ENCODE measurements around the gene SLC37A1. TPM values are rescaled to one million over a fixed set of nuclear protein-coding genes. Genes with fewer than 3 reads are reported as not detected.
A peak's percentile ranks its signal among the peaks of the same experiment; 100 is the strongest.
"Not testable (repeated sequence)": the region's sequence is repeated elsewhere in the genome, so short reads cannot be mapped to it uniquely, and the experiment has no call there.

SLC37A1 gene
- 5.0 TPM for total RNA-seq

DNA sequence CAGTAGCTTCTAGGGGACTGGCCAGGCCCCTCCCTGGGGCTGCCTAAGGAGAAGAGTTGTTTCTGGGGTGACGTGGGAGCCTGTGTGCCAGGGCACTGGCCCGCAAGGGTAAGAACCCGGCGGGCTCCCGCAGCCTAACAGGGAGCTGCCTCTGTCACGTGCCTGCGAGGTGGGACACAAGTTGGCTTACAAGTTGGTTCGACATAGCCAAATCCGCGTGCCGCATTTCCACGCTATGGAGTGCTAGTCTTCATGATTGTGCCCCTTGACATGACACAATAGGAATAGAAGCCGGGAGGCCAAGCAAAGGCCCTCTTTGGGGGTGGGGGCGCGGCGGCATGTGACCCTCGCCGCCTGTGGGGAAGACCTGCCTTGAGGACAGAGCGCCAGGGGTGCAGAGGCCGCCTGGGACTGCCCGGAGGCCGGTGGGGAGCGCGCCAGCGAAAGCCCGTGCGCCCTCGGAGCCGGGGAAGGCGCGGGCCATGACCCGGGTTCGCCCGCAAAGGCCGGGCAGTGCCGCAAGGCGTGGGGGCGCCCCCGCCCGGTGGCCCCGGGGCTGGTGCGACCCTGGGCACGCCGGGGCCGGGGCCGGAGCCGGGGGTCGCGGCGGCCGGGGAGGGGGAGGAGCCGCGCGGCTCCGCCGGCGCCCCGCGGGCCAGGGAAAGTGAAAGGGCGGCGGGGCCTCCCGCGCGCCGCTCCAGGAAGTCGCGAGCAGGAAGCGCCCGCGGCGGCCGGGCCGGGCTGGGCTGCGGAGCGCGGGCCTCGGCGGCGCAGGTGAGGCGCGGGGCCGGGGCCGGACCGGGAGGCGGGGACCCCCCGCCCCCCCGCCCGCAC, at the start of gene SLC37A1:
Gene SLC37A1 (plus strand): TSS at position 702 of the 834 bp plus-strand sequence. CDS start 4,603 bp downstream, outside the sequence.
- DNase-seq (ENCODE audit: low spot score) (peak; percentile 67), ATAC-seq (peak; percentile 77)

DNA sequence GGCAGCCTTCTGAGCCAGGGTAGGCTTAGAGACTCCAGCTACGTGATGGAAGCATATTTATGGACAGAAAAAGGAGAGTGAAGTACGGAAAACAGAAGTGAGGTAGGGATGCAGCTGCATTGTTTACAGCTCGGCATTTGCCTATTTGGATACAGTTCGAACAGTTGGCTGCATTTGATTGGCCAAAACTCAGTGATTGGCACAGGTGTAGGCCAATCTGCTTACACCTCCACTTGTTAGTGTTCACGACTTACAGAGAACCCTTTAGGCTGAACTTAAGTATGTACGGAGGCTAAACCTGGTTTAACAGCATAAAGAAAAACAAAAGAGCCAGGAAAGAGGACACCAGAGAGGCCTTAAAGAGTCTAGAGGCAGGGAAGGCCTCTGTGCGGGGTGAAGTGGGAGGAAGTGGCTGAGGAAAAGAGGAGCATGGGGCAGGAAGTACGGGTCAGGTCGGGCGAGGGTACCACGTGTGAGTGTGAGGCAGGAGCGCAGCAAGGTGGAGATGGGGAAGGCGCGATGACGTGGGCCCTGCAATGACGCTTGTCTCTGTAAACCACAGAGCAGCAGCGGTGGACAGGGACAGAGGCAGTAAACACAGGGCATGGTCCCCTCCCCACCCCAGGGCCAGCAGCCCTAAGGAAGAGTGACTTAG, 49.7 kb upstream of the SLC37A1 start:
- peak; percentile 64 for DNase-seq (ENCODE audit: low spot score)
- ATAC-seq: no peak

DNA sequence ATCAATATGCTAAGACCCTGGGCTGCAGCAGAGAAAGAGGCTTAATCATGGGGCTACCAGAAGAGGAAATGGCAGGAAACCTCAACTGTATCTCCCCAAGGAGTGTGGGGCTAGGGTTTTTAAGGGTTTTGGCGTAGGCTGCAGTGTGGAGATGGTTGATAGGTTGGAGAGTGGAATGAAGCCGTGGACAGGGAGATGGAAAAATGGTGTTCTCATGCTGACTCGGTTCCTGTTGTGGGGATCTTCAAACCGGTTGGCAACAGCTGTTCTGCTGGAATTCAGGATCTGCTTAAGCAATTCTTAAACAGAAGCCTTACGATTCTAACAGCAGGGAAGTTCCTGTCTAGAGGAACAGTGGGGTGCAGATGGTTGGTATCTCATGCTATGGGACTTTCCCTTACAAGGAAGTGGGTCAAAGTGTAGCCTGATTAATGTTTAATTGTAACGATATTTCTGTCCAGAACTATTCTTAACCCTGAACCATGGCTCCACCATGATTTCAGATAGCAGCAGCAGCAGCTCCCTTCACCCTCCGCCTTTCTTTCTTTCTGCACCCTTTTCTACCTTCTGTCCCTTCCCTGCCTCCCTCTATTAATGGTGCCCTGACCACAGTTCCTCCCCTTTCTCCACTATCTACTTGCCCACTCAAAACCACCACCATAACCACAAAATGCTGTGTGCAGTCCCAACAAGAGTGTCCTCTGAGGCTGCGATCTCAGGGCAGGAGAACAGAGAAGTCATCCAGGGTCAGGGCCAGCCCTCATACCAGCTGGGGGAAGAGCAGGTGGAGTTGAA, 48.4 kb upstream of the SLC37A1 start:
- peak; percentile 26 for DNase-seq (ENCODE audit: low spot score)
- peak; percentile 45 for ATAC-seq

DNA sequence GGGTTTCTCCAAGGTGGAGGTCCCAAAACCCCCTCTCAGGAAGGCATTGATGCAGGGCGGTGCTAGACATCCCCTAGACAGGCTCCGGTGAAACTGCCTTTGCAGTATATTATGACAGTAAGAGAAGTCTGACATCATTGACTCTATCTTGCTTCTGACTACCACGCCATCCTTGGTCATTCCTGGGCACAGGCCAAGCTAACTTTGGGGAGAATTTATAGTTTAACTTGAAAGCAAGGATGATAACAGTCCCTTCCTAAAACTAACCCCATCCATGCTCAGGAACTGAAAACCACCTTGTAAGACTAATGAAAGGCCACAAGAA, 47.9 kb upstream of the SLC37A1 start:
- no peak for DNase-seq (ENCODE audit: low spot score)
- no peak for ATAC-seq

DNA sequence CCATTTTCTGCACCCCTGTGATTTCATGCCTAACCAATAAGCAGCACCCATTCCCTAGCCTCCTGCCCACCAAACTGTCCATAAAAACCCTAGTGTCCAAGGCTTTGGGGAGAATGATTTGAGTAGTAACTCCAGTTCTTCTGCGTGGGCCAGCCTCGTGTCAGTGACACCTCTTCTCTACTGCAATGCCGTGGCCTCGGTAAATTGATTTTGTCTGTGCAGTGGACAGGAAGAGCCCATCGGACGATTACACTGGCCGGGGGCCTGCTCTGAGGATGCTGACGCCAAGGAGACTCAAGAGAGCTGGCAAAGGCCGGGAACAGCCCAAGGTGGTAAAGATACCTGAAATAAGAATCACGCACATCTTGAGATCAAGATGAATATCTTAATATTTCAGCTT, 47.0 kb upstream of the SLC37A1 start:
- no peak for ATAC-seq
- DNase-seq (ENCODE audit: low spot score): peak; percentile 34

DNA sequence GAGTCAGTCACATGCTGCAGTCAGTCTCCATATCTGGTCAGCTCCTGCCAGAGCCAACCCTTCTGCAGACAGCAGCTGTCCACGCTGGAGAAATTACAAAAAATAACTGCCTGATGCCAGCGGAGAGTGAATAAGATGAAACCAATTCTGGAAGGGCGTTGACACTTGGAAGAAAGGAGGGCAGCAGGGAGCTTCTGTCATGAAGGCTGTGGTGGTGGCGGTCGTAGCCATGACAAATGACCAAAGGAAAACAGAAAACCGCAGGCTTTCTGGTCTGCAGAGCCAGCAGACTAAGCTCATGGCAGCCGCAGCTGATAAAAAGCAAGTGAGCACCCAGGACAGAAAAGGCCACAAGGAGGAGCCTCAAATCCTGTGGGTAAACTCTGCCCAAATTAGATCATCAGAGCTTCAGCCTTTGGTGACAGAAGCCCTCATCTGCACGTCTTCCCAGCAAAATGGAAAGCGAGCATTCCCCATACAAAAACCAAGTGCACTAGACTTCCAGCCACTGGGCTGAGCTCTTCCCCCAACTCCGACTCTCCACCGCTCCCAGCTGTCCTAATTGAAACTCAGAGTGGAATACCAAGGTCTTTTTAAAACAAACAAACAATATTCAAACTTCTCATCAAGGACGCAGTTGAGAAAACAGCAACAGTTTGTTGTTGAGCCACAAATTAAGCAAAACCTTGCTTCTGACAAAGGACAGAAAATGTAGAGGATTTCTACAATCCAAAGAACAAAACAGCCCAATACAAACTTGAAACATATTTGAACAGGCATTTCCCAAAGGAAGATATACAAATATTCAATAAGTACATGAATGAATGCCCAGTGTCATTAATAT, 46.3 kb upstream of the SLC37A1 start:
- DNase-seq (ENCODE audit: low spot score): no peak
- peak; percentile 71 for ATAC-seq

DNA sequence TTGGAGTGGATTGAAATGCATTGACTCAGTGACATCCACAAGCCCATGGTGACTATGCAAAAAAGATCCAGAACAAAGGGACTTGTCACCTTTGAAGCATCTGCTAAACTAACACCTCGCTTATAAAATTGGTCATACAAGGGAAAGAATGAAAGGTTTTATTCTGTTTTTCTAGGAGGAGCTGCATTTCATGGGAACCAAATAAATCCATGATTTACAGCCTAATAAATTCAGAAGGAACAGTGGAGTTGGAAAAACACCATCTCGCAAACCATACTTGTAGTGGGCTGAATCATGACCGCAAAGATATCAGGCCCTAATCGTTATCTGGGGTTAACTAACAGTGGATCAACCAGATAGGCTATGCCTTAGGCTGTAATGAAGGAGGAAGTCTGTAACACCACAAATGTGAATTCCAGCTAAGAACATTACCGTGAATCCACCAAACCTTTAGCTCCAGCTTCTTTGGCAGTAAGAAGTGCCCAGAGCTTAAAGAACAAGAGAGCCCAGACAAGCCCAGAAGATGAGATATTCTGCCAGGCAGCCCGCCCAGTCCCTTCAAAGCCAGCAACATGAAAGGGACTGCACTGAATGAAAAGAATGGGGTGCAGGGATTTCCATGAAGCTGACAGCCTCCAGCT, 45.0 kb upstream of the SLC37A1 start:
- ATAC-seq (no peak), DNase-seq (ENCODE audit: low spot score) (peak; percentile 33)

DNA sequence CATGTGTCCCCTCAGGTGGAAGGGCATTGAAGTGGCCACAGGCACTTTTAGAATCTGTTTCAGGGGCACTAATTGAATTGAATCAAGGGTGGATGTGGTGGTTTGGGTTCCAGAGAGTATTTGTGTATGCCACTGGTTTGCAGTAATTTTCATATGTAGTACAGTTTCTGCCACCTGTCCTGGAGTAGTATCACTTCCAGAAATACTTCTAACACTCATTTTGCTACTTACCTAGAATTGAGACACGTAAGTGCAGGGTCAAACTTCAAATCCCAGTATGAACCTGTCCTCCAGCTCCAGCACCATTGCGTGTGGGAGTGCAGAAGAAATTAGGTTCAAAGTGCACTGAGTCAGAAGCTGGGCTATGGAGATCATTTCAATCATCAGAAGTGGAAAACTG, 44.4 kb upstream of the SLC37A1 start:
- DNase-seq (ENCODE audit: low spot score): peak; percentile 53
- peak; percentile 72 for ATAC-seq

DNA sequence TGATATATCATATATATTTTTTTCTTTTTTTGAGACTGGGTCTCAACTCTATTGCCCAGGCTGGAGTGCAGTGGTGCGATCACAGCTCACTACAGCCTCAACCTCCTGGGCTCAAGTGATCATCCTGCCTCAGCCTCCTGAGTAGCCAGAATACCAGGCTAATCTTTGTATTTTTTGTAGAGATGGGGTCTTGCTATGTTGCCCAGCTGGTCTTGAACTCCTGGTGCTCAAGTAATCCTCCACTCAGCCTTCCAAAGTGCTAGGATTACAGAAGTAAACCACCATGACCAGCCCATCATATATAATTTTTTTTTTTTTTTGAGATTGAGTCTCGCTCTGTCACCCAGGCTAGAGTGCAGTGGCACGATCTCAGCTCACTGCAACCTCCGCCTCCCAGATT, 43.9 kb upstream of the SLC37A1 start:
- not testable (repeated sequence) for DNase-seq (ENCODE audit: low spot score); ATAC-seq

DNA sequence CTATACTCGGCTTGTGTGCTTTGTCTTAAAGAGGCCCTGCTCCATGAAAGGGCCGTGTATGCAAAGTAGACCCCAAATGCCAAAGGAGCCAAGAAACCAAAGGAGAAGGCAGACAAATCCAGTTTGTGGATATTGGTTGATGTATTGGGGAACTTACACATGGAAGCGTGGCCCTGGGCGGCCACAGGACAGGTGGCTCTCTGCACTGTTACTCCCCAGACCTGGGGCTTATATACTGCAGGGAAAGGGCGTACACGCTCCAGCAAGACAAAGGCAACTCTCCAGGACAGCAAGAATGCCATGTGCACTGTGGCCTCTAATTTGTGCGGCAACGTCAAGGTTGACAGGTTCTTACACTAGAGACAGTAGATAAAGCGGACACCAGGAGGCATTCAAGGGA, 42.4 kb upstream of the SLC37A1 start:
- peak; percentile 35 for DNase-seq (ENCODE audit: low spot score)

DNA sequence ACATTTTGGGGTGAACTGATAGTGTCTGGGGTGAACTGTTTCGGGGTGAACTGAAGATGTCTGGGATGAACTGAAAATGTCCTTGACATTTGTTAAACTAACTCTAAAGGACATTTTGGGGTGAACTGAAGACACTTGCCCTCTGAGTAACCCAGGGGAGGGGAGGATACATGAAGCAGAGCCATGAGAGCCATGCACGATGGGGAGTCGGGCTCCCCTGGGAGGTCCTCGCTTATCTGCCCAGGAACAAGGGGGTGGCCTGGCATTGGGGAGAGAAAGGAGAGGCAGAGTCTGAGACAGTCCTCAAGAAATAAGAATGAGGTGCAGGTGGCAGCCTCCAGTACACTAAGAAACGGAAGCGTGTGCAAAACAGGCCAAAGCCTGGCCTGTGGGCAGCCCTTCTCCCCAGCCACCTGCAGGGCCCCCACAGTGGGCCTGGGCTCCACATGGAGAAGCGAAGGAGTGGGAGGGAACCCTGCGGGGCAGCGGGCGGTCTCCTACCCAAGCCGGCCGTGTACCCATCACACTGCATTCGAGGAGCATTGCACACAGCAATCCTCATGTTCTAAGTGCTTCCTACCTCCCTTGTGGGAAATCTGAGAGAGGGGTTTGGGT, 41.8 kb upstream of the SLC37A1 start:
- DNase-seq (ENCODE audit: low spot score) (peak; percentile 36), ATAC-seq (no peak)

More for the DNA sequence above, 42.4 kb upstream of the SLC37A1 start:
- no peak for ATAC-seq

DNA sequence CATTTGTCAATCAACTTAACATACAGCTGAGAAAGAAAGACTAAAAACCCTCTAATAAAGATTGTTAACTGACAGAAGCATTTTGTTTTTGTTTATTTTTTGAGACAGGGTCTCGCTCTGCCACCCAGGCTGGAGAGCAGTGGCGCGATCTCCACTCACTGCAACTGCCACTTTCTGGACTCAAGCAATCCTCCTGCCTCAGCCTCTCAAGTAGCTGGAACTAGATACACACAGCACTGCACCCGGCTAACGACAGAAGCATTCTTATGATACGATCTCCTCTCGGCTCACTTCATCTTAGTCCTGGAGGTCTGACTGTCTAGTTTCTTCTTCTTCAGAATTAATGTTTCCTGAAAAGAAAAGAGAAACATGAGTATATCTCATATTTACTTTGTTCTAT, 41.1 kb upstream of the SLC37A1 start:
- DNase-seq (ENCODE audit: low spot score) (no peak), ATAC-seq (no peak)

DNA sequence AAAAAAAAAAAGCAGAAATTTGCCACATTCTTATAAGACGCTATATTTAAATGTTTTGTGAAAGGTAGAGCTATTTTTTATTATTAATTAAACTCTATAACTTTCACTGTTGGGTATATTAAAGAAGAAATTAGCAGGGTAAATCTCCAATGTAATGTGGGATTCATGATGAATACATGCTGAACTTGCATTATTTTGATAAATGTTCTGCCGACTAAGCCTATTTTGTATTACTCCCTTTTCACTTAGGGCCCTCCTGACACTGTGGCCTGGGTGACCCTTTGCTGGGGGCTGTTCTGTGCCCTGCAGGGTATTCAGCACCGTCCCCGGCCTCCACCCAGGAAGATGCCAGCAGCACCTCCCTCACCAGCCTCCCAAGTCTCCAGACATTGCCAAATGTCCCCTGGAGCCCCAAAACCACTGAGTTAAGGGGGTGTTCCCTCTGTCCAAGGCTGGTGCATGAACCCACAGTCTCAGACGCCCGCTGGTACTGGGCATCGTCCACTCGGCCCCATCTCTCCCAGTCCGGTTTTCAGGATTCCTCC, 40.1 kb upstream of the SLC37A1 start:
- DNase-seq (ENCODE audit: low spot score): no peak
- ATAC-seq: no peak

DNA sequence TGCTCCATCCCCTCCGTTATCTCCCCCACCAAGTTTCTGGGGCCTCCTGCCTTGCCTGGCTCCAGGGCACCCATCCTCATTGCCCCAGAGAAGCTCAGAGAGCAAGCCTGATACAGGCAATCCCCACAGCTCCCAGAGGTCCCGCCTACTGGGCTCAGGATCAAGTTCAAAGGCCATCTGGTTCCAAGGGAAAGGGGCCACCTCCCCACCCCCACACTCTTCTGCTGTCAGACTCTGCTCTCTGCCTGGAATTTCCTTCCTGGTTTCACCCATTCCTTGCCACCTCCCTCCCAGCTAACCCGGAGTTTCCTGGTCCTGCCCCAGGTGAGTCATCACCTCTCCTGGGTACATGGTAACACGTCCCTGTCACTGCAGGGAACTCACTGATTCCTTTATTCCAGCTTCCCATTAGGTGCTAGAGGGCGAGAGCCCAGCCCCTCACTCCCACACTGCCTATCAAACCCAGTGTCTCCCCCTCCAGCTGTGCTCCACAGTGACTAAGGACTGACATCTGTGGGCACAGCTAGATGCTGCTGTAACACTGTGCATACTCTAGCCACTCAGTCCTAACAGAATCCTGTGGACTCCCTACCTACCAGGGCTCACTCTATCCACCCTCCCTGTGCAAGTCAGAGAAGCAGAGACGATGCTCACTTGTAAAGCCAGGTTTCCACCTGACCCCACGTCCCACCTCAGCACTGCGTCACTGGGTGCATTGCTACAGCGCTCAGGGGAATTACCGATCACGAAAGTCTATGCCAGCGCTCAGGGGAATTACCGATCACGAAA, 39.4 kb upstream of the SLC37A1 start:
- peak; percentile 84 for ATAC-seq
- DNase-seq (ENCODE audit: low spot score): peak; percentile 68

DNA sequence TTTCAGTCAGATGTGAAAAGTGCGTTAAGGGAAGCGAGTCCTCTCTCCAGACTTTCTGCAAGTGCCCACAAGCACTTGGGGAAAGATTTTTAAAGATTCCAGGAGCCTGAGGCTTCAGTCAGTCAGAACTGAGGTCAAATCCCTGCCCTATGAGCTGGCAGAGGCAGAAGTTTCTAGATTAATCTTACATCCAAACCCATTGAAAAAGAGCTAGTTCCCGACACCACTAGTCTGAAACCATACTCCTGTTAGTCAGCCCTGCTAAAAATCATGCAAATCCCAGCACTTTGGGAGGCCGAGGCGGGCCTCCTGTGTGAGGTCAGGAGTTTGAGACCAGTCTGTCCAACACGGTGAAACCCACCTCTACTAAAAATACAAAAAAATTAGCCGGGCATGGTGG, 38.6 kb upstream of the SLC37A1 start:
- no peak for DNase-seq (ENCODE audit: low spot score)
- no peak for ATAC-seq

DNA sequence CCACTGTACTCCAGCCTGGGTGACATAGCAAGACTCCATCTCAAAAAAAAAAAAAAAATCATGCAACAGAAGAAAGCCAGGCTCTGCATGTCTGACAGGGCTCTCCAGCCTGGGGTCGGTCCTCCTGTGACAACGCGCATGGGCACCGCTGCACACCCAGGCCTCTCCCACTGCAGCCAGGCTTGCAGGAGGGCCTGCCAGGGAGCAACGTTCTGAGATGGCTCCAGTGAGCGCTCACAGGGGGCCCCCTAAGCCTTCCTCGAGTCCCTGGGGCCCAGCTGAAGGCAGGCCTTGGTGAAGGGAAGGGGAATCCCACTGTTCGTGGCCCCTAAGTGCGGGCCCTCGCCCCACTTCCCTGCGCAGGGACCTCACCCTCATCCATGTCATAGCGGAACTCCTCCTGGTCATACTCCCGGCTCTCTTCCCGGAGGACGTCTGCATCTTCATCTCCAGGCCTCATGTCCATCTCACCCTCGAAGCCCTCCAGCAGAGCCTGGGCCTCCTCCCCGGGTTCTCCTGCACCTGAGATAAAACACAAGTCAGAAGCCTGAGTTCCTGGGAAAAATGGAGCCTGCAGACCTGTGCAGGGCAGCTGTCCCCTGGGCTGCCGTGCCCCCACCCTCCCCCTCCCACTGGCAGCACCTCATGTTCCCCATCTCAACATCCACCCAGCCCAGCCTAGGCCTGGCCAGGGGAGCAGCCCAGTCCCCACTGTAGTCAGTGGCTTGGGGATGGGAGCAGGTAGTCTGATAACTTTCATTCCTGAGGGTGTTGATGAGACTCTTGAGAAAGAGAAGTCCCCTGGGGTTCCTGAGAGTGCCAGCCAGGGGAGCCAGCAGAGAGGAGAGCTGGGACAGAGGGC, 37.9 kb upstream of the SLC37A1 start:
- DNase-seq (ENCODE audit: low spot score) (peak; percentile 35), ATAC-seq (no peak)
